Nephron (organoid): ENCODE data around the gene TUBGCP2.

Source experiments
- H3K27ac Mint-ChIP-seq, 3 experiments: 2 replicates each; pipeline ENCODE4 v1.8.0; 2020; ENCODE audit warnings: mixed read lengths in 3 of 3, mild to moderate bottlenecking in 2 of 3, moderate library complexity in 1 of 3
- H3K27me3 Mint-ChIP-seq: 2 replicates; pipeline ENCODE4 v1.8.0; 2021; ENCODE audit warnings: low read depth, mild to moderate bottlenecking, moderate library complexity, mixed read lengths
- H3K36me3 Mint-ChIP-seq: 2 replicates; pipeline ENCODE4 v1.8.0; 2020; ENCODE audit warnings: low read depth, mixed read lengths
- H3K4me1 Mint-ChIP-seq: 2 replicates; pipeline ENCODE4 v1.8.0; 2020; ENCODE audit warnings: mixed read lengths
- H3K4me3 Mint-ChIP-seq, 3 experiments: 2 replicates each; pipeline ENCODE4 v1.8.0; 2020; ENCODE audit warnings: mild to moderate bottlenecking in 3 of 3, mixed read lengths in 3 of 3, moderate library complexity in 2 of 3
- H3K9me3 Mint-ChIP-seq: 2 replicates; pipeline ENCODE4 v1.8.0; 2020; ENCODE audit warnings: mixed read lengths
- TF ChIP-seq, protein P1 (sequence below), 3 experiments: fragments of 200-600 bp; sonication (generic); IDR thresholded peaks; one replicate each; pipeline ENCODE4 v1.5.0; 2021; ENCODE audit warnings: antibody characterized with exemption in 3 of 3; ENCODE audit not compliant: unreplicated experiment in 3 of 3

The TUBGCP2 gene

GRCh38 chr10:133231946-133232574 lies 76.6 kb downstream of the TUBGCP2 start:
- peaks cover 6% of the 10 kb centered on the region for H3K4me1 Mint-ChIP-seq
- TF ChIP-seq, protein P1, sequence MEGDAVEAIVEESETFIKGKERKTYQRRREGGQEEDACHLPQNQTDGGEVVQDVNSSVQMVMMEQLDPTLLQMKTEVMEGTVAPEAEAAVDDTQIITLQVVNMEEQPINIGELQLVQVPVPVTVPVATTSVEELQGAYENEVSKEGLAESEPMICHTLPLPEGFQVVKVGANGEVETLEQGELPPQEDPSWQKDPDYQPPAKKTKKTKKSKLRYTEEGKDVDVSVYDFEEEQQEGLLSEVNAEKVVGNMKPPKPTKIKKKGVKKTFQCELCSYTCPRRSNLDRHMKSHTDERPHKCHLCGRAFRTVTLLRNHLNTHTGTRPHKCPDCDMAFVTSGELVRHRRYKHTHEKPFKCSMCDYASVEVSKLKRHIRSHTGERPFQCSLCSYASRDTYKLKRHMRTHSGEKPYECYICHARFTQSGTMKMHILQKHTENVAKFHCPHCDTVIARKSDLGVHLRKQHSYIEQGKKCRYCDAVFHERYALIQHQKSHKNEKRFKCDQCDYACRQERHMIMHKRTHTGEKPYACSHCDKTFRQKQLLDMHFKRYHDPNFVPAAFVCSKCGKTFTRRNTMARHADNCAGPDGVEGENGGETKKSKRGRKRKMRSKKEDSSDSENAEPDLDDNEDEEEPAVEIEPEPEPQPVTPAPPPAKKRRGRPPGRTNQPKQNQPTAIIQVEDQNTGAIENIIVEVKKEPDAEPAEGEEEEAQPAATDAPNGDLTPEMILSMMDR (IDR thresholded peaks at IDR 0.05; ENCODE audit: unreplicated experiment in 3 of 3): no peak
- no peaks in the 10 kb centered on the region for H3K9me3 Mint-ChIP-seq
- H3K36me3 Mint-ChIP-seq: no peaks in the 10 kb centered on the region
- peak overlapping the region in 2 of 3 experiments; percentile 47 to 52 for H3K4me3 Mint-ChIP-seq
- H3K27me3 Mint-ChIP-seq: peaks cover 81% of the 10 kb centered on the region
- H3K27ac Mint-ChIP-seq: no peak overlapping the region

DNA sequence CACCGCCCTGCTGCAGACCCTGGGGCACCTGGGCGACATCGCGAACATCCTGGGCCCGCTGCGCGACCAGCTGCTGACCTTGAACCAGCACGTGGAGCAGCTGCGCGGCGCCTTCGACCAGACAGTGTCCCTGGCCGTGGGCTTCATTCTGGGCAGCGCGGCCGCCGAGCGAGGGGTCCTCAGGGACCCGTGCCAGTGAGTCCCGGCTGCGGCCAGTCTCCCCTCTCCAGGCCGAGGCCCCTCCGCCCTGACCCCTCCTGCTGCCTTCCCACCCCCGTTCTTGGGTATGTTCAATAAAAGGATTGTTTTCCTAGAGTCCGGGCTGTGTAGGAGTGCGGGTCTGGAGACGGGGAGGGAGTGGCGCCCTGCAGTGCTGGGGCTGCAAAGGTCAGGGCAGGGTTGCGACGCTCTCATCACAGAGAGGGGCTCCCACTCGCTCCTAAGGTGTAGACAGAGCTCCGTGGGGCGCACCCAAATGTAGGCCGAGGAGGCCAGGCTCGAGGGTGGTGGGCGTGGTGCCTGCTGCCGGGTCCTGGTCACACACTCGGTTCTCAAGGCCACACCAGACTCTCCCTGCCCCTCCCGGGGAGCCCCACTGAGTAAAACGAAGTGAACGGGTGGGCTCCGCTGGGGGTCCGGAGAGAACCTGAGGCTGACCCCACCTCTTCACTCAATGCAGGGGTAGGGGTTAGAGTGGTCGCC lies 77.3 kb downstream of the TUBGCP2 start:
- TF ChIP-seq, protein P1 (IDR thresholded peaks at IDR 0.05; ENCODE audit: unreplicated experiment in 3 of 3): no peak
- H3K9me3 Mint-ChIP-seq: no peaks in the 10 kb centered on the region
- no peak overlapping the region for H3K27ac Mint-ChIP-seq
- peaks cover 9% of the 10 kb centered on the region for H3K4me1 Mint-ChIP-seq
- peak overlapping the region; percentile 34 to 73 (median 48) for H3K4me3 Mint-ChIP-seq
- H3K36me3 Mint-ChIP-seq: no peaks in the 10 kb centered on the region
- H3K27me3 Mint-ChIP-seq: peaks cover 88% of the 10 kb centered on the region

GRCh38 chr10:133230387-133231195 lies 78.1 kb downstream of the TUBGCP2 start:
- H3K27ac Mint-ChIP-seq: no peak overlapping the region
- TF ChIP-seq, protein P1 (IDR thresholded peaks at IDR 0.05; ENCODE audit: unreplicated experiment in 3 of 3): no peak
- no peaks in the 10 kb centered on the region for H3K36me3 Mint-ChIP-seq
- H3K9me3 Mint-ChIP-seq: no peaks in the 10 kb centered on the region
- H3K4me3 Mint-ChIP-seq: peak overlapping the region in 1 of 3 experiments; percentile 41
- peaks cover 88% of the 10 kb centered on the region for H3K27me3 Mint-ChIP-seq
- peaks cover 15% of the 10 kb centered on the region for H3K4me1 Mint-ChIP-seq

DNA sequence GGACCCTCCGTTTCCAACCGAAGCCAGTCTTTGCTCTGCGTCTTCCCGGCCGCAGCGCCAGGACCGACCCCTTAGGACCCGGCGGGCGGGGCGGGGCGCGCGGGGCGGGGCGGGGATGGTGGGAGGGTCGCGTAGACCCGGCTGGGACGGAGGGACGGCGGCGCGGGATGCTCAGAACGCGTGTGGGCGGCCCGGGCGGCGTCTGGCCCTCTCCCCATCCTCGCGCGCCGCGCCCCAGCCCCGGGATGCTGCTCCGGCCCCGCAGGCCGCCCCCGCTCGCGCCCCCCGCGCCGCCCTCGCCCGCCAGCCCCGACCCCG lies 78.7 kb downstream of the TUBGCP2 start, which contains the start of gene UTF1:
Gene UTF1 (plus strand): TSS at position 174 of the 318 bp plus-strand sequence. CDS start 72 bp downstream, at position 246.
- Mint-ChIP-seq H3K27me3 (peaks cover 90% of the 10 kb centered on the region), H3K4me1 (peaks cover 19% of the 10 kb centered on the region), H3K4me3 (peak within 1 kb of the TSS; percentile 47 to 73 (median 64)), H3K36me3 (no peaks in the 10 kb centered on the region), H3K9me3 (no peaks in the 10 kb centered on the region), H3K27ac (no peak within 1 kb of the TSS)
- TF ChIP-seq, protein P1 (IDR thresholded peaks at IDR 0.05; ENCODE audit: unreplicated experiment in 3 of 3): no peak

DNA sequence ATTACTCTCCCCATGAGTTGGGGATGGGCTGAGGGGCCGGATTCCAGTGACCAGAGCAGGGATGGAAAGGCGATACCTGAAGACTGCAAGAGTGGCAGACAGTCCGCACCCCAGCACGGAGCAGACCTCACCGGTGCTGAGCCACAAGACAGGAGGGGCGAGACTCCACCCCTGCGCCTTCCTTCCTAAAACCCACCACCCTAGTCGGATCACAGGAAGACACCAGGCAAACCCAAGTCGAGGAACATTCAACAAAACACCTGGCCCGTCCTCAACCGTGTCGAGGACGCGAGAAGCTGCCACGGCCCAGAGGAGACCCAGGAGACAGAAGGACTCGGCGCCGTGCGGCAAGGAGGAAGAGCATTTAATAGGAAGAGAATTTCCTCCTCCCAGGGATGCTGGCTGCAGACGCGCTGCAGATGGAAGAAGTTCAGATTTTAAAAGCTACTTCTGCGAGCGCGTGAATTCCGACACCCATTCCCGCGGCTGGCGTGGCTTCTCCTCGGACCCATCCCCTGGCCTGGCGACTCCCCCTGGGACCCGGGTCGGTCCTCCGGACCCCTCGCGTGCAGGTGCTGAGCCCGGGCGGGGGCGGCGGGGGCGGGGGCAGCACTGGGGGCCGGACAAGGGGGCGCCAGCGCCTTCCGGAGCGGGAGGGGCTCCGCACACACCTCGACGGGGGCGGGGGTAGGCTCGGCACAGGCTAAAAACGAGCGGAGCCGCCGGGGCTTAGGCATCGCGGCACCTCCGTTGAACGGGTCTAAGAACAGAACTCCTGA lies 79.2 kb downstream of the TUBGCP2 start:
- no peak overlapping the region for H3K27ac Mint-ChIP-seq
- no peaks in the 10 kb centered on the region for H3K9me3 Mint-ChIP-seq
- peaks cover 20% of the 10 kb centered on the region for H3K4me1 Mint-ChIP-seq
- H3K27me3 Mint-ChIP-seq: peaks cover 90% of the 10 kb centered on the region
- TF ChIP-seq, protein P1 (IDR thresholded peaks at IDR 0.05; ENCODE audit: unreplicated experiment in 3 of 3): no peak
- H3K4me3 Mint-ChIP-seq: peak overlapping the region; percentile 47 to 65 (median 64)
- H3K36me3 Mint-ChIP-seq: no peaks in the 10 kb centered on the region
